ENCODE data around the gene RHOA. TPM values are rescaled to one million over a fixed set of nuclear protein-coding genes. Genes with fewer than 3 reads are reported as not detected.
"Not testable (repeated sequence)": the region's sequence is repeated elsewhere in the genome, so short reads cannot be mapped to it uniquely, and the experiment has no call there.

Gene RHOA
- total RNA-seq, 1 donor from 2014 or later = 143 TPM

DNA sequence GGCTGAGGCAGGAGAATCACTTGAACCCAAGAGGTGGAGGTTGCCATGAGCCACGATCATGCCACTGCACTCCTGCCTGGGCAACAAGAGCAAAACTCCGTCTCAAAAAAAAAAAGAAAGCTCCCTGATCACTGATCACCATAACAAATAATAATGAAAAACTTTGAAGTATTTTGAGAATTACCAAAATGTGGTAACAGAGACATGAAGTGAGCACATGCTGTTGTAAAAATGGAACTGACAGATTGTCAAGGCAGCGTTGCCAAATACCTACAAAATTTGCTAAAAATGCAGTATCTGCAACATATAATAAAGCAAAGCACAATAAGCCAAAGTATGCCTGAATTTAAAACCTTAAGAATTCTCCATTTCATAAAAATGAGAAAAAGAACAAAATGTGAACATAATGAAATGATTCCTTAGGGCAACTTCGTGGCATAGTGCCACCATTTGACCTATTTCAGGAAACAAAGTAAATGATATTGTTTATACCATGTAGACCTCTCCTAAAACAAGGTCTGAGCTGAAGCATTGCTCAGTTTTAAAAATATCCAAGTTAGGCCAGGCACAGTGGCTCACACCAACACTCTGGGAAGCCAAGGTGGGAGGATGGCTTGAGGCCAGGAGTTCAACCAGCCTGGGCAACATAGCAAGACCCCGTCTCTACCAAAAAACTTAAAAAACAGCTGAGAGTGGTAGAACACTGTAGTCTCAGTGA is 77.7 kb downstream of the RHOA start:
- FAIRE-seq (no peak), DNase-seq (ENCODE audit: low spot score in 2 of 2) (no peak)

DNA sequence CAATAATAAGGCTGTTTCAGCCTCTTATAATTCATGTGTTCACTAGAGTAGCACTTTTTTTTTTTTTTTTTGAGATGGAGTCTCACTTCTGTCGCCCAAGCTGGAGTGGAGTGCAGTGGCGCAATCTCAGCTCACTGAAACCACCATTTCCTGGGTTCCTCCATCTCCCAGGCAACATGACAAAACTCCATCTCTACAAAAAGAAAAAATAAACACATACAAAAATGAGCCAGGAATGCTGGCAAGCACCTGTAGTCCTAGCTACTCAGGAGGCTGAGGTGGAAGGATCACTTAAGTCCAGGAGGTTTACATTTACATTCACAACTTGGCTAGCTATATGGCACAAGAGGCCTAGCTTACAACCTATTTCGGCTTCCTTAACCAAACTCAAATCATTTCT is 78.7 kb downstream of the RHOA start:
- no peak for DNase-seq (ENCODE audit: low spot score in 2 of 2)
- FAIRE-seq = no peak

DNA sequence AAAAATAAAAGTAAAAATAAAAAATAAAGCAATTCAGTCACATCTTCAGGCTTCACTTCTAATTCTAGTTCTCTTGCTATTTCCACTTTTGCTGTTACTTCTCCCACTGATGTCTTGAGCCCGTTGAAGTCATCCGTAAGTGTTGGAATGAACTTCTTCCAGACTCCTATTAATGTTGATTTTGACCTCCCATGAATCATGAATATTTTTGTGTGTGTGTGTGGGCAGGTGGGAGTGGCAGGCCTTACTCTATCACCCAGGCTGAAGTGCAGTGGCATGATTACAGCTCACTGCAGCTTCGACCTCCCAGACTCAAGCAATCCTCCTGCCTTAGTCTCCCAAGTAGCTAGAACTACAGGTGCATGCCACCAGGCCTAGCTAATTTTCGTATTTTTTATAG is 82.6 kb downstream of the RHOA start:
- DNase-seq (ENCODE audit: low spot score in 2 of 2) (no peak), FAIRE-seq (no peak)

DNA sequence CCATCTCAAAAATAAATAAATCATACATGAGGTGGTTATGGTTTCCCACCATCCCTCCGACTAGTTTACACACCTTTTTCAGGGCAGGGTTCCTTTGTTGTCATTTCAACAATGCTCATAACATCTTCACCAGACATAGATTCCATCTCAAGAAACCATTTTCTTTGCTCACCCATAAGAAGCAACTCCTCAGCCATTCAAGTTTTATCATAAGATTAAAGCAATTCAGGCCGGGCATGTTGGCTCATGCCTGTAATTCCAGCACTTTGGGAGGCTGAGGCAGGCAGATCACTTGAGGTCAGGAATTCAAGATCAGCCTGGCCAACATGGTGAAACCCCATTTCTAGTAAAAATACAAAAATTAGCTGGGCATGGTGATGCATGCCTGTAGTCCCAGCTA is 83.4 kb downstream of the RHOA start:
- FAIRE-seq; DNase-seq (ENCODE audit: low spot score in 2 of 2): not testable (repeated sequence)

DNA sequence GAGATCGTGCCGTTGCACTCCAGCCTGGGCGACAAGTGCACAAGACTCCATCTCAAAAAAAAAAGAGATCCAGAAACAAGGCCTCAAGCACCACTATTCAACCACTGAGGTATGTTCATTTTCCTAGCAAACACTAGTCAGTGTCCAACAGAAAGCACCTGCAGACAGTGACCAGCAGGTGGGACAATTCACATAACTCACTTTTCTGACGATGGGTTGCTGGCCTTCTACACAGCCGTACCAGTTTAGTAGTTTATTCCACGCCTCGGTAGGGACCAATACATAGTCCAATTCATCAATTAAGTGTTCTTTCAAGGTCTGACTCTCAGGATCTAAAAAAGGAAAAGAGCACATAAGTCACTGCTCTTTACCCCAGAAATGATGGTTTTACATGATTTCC is 84.3 kb downstream of the RHOA start:
- FAIRE-seq (no peak), DNase-seq (ENCODE audit: low spot score in 2 of 2) (no peak)

DNA sequence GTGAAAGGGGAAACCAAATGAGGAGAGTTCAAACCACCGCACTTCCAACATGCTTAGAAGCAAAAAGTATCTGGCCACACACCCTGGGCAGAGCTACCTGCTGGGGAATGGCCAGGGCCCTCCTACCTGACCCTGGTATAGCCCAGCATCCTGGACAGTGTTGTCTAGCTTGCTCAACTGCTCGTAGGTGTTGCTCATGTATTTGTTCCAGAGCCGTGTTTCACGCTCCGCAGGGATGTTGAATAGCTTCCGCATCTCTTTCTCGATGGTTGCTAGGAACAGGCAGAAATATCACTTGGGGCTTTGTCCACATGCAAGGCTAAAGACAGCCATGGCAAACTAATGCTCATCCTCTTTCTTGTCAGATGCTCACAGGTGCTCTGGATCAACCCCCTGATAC is 87.0 kb downstream of the RHOA start:
- FAIRE-seq = no peak
- no peak for DNase-seq (ENCODE audit: low spot score in 2 of 2)

DNA sequence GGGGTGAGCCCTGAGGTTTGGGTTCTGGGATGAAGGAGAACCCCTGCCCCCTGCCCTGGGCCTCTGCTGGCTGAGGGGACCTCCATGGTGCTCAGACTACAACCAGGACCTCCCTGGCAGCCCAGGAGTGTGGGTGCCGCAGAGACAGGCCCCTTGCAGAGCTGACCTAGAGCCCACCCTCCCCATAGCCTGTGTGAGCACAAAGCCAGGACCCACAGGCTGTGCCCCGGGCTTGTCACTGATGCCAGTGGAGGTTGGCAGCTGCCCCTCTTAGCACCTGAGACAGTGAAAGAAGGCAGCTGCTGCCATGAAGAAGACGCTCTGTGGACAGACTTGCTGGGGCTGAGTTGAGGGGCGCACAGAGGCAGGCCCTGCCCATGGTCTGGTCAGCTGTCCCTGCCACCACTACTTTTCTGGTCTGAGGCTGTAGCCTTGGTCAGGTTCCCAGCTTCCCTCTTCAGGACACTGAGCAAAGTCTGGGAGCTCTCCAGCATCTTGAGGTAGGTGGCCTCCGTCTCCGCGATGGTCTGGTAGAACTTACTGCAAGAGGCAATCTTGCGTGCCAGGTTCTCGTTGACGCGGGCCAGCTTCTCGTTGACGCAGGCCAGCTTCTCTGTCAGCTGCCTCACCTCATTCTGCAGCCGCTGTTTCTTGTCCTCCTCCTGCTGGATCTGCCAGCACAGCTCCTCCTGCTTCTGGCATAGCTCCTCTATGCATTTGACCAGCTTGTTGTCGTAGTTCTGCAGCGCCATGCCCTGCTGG is 94.9 kb downstream of the RHOA start:
- FAIRE-seq (no peak), DNase-seq (ENCODE audit: low spot score in 2 of 2) (no peak)

DNA sequence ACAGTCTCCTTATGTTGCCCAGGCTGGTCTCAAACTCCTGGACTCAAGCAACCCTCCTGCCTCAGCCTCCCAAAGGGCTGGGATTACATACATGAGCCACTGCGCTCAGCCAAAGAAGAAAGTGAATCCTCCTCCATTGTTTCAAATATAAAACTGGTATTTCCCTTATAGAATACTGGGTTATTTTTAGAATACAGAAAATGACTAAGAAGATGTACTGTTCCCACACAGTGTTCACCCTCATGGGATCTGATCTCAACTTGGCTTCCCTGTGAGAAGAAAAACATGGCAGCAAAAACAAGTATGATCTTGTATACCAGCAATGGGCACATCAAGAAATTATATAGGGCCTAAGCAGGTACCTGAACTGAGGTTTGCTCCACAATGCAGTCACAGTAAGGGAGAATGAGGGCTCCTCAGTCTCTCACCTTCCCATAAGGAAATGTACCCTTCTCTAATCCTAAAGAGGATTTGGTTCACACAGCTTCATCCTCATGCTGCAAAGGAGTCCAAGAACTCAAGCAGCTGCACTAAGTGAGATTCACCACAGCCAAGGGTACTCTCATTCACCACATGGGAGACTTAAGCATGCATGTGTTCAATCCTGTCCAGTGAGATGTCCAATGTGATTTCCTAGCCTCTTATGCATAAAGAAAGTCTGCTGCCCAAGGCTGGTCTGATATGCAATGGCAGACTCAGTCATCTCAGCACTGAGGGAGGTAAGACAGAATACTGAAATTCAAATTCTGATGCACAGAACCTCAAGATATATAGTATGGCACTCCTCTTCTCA is 97.7 kb downstream of the RHOA start:
- FAIRE-seq = no peak
- no peak for DNase-seq (ENCODE audit: low spot score in 2 of 2)

DNA sequence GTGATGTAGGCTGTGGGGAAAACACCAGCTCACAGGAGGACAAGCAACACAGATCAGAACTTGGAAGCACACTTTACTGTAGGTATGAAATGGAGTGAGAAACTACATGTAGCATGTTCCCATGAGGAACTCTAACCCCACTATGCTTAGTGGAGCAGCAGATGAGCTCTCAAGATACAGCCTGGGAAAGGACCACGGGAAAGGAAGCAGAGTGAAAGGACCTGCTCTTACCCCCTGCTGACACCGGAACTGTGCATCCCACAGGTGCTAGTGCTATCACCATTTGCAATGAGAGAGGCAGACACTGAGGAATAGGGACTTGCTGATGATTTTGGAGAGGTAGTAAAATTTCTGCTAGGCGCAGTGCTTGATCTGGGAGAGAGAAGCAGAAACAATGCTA is 100.5 kb downstream of the RHOA start:
- no peak for DNase-seq (ENCODE audit: low spot score in 2 of 2)

DNA sequence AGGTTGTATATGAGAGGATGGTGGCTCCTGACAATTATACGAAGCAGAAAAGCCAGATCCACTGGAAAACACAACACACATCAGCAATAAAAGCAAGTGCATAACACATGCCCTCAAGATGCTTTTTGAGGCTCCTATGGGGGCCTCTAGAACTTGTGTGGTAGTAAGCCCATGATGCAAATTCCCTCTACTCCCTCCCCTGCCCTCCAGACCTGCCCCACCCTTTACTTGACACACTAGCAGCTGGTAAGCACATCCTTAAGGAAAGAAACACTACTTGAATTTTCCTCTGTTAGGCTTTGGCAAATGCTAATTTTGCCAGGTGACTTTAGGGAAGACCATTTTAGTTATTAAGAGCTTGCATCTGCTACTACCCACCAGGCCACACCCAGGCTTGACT is 101.1 kb downstream of the RHOA start:
- no peak for FAIRE-seq
- DNase-seq (ENCODE audit: low spot score in 2 of 2) = no peak

More for the DNA sequence above, 100.5 kb downstream of the RHOA start:
- no peak for FAIRE-seq

Other genes with a start within 250 kb of the RHOA start
- gene CCDC71, start 245.6 kb downstream of the RHOA start, total RNA-seq = 17.9 TPM
- gene KLHDC8B, start 240.4 kb downstream of the RHOA start, total RNA-seq = 16.3 TPM
- gene C3orf62, start 134.7 kb downstream of the RHOA start, total RNA-seq = 6.5 TPM
- gene USP4, start 71.9 kb downstream of the RHOA start, total RNA-seq = 22.0 TPM
- 80.3 TPM for gene GPX1, start 53.6 kb downstream of the RHOA start, total RNA-seq
- gene TCTA, start 447 bp upstream of the RHOA start, total RNA-seq = 11.0 TPM
- gene AMT, start 10.5 kb upstream of the RHOA start, total RNA-seq = 1.6 TPM
- 6.5 TPM for gene NICN1, start 17.3 kb upstream of the RHOA start, total RNA-seq
- gene DAG1, start 58.3 kb upstream of the RHOA start, total RNA-seq = 20.0 TPM
- 5.3 TPM for gene BSN, start 142.5 kb upstream of the RHOA start, total RNA-seq